Lower leg skin (tissue), 4 donors: ENCODE results near the gene PACS1. TPM values are rescaled to one million over a fixed set of nuclear protein-coding genes. Genes with fewer than 3 reads are reported as not detected.

Experiments
- DNase-seq, 2 donors: peaks; one replicate each; pipeline ENCODE4 v3.0.0-alpha.2; 2019; ENCODE audit warnings: low spot score in 2 of 2
- H3K4me3 ChIP-seq: fragments of 200-600 bp; sonication (generic); 2 replicates; pipeline ENCODE4 v1.5.1; 2017; ENCODE audit warnings: mild to moderate bottlenecking, low read depth; ENCODE audit not compliant: poor library complexity, severe bottlenecking
- CTCF ChIP-seq, 3 donors: fragments of 450-650 bp; IDR thresholded peaks; one replicate each; pipeline ENCODE4 v1.5.1; 2016; ENCODE audit warnings: antibody characterized with exemption in 3 of 3, mild to moderate bottlenecking in 3 of 3, moderate library complexity in 2 of 3
- POLR2A ChIP-seq, 2 donors: fragments of 450-650 bp; IDR thresholded peaks; one replicate each; pipeline ENCODE4 v1.6.1; 2016 to 2017; ENCODE audit warnings: antibody characterized with exemption in 2 of 2, mild to moderate bottlenecking in 1 of 2, moderate library complexity in 1 of 2
- WGBS, 2 donors: methylation state at CpG; one replicate each; pipeline ENCODE4 v1.1.5; 2018; 5-methylcytosine and 5-hydroxymethylcytosine counted together
- intact Hi-C: fragments of 100-400 bp; cut with DNase I; formaldehyde crosslinking; loops from one replicate; pipeline ENCODE4 v1.15.0; 2023; ENCODE audit warnings: low total_unique reads
- total RNA-seq, 4 donors: library from RNA; depleted of rRNA; stranded (reverse); fragments of >200 nt; gene quantifications; one replicate each; pipeline ENCODE4 v1.1.0, GENCODE V29; 2016

Gene PACS1
- total RNA-seq, 4 donors from 2014 or later, result 26.7 to 41.1 (median 32.4) TPM

- peak; percentile 94 to 99 for DNase-seq
- TF ChIP-seq POLR2A (IDR thresholded peaks at IDR 0.05) (no peak), CTCF (IDR thresholded peaks at IDR 0.05) (peak in 1 of 3 donors; percentile 94)
- no peak overlapping the region for H3K4me3 ChIP-seq
- WGBS, 2 donors, result 17 to 21% methylated on average over 21 to 26 of the region's 35 CpGs
- intact Hi-C loops, result no loop called here
These were observed 212.7 kb downstream of the PACS1 start for GRCh38 chr11:66282468-66283455.

DNA sequence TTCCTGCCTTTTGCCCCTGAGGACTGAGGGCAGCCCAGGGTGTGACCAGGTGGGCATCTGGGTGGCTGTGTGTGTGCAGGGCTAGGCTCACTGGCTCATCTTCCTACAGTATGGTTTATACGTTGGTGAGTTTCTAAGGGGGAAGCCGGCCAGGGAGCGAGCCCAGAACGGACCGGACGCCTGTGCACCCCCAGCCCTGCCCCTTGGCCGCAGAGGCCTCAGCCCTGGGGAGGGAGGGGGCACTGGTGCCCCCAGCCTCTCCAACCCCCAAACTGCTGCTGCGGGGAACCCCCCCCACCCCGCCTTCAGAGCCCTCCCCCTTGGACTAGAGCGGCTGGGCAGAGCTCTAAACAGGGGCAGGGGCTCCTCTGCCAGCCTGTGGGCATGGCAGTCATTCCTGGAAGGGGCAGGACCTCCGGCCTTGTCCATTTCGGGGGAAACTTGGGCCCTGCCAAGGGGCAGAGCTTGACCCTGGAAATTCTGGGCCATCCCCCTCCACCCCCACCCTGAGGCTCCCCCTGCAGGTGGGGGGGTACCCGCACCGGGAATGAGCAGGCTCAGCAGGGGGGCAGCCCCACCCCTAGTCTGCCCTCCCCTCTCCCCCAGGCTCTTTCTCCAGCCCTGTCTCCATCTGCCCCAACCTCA lies 213.5 kb downstream of the PACS1 start:
- 69 to 71% methylated on average over 6 to 13 of the region's 14 CpGs for WGBS, 2 donors
- no peak for TF ChIP-seq POLR2A (IDR thresholded peaks at IDR 0.05)
- TF ChIP-seq CTCF (IDR thresholded peaks at IDR 0.05), result no peak
- H3K4me3 ChIP-seq, result no peak overlapping the region
- intact Hi-C loops, result no loop called here
- no peak for DNase-seq

- H3K4me3 ChIP-seq, result no peak overlapping the region
- 91 to 92% methylated on average over 16 of the region's 16 CpGs for WGBS, 2 donors
- intact Hi-C loops, result loop anchor here (5.0 kb wide), 1 partner anchor 62 kb away; no protein-coding TSS in a partner anchor
- TF ChIP-seq POLR2A (IDR thresholded peaks at IDR 0.05) (no peak), CTCF (IDR thresholded peaks at IDR 0.05) (no peak)
- DNase-seq, result no peak
These were observed 214.5 kb downstream of the PACS1 start for GRCh38 chr11:66284526-66285078.

GRCh38 chr11:66285250-66285947 lies 215.3 kb downstream of the PACS1 start:
- 84% methylated on average over 12 to 13 of the region's 13 CpGs for WGBS, 2 donors
- intact Hi-C loops, result loop anchor here (5.0 kb wide), 1 partner anchor 63 kb away; no protein-coding TSS in a partner anchor
- no peak for DNase-seq

More at GRCh38 chr11:66285250-66285947, 215.3 kb downstream of the PACS1 start:
- no peak for TF ChIP-seq CTCF (IDR thresholded peaks at IDR 0.05)
- TF ChIP-seq POLR2A (IDR thresholded peaks at IDR 0.05), result no peak
- H3K4me3 ChIP-seq, result no peak overlapping the region
